Prostate gland (tissue), 2 donors: Measurements from ENCODE around the gene WFIKKN2. TPM values are rescaled to one million over a fixed set of nuclear protein-coding genes. Genes with fewer than 3 reads are reported as not detected.
A peak's percentile ranks its signal among the peaks of the same experiment; 100 is the strongest.

Experiments used
- DNase-seq: peaks from one replicate; pipeline ENCODE4 v3.0.0-alpha.2; 2019; ENCODE audit warnings: low spot score
- H3K27ac ChIP-seq, 2 donors: fragments of 200-600 bp; sonication (generic); 2 replicates each; pipeline ENCODE4 v1.5.1; 2017 to 2019
- H3K27me3 ChIP-seq: fragments of 200-600 bp; sonication (generic); replicated peaks from 2 replicates; pipeline ENCODE4 v1.5.1; 2019; ENCODE audit not compliant: insufficient read depth
- H3K36me3 ChIP-seq, 2 donors: fragments of 200-600 bp; sonication (generic); 1 replicate in 1 of 2; 2 replicates in 1 of 2; pipeline versions ENCODE4 v1.5.1 to v1.8.1; 2017 to 2019
- H3K4me1 ChIP-seq: fragments of 200-600 bp; sonication (generic); replicated peaks from 2 replicates; pipeline ENCODE4 v1.5.1; 2019
- H3K4me3 ChIP-seq, 2 donors: fragments of 200-600 bp; sonication (generic); 2 replicates each; pipeline ENCODE4 v1.5.1; 2017 to 2019
- H3K9me3 ChIP-seq: fragments of 200-600 bp; sonication (generic); 2 replicates; pipeline ENCODE4 v1.5.1; 2017
- POLR2A ChIP-seq: fragments of 450-650 bp; IDR thresholded peaks from one replicate; pipeline ENCODE4 v1.6.1; 2016; ENCODE audit warnings: antibody characterized with exemption, mild to moderate bottlenecking
- POLR2AphosphoS5 ChIP-seq: sonication (generic); formaldehyde crosslinking; IDR thresholded peaks from one replicate; pipeline ENCODE4 v1.6.1; 2017; ENCODE audit warnings: antibody characterized with exemption
- WGBS: methylation state at CpG from one replicate; pipeline ENCODE4 v1.1.5; 2018; 5-methylcytosine and 5-hydroxymethylcytosine counted together
- intact Hi-C: fragments of 100-400 bp; cut with DNase I; formaldehyde crosslinking; loops from one replicate; pipeline ENCODE4 v1.14.2; 2022
- total RNA-seq, 2 donors: library from RNA; depleted of rRNA; stranded (reverse); fragments of >200 nt; gene quantifications; one replicate each; pipeline ENCODE4 v1.1.0, GENCODE V29; 2016
- TF ChIP-seq, protein P1 (sequence below), 4 experiments: fragments of 200-600 bp in 2 of 4; fragments of 450-650 bp in 2 of 4; sonication (generic) in 2 of 4; IDR thresholded peaks; 1 replicate in 3 of 4; 2 replicates in 1 of 4; pipeline ENCODE4 v1.5.1; 2016 to 2019; ENCODE audit warnings: antibody characterized with exemption in 4 of 4, mild to moderate bottlenecking in 2 of 4, moderate library complexity in 2 of 4

WFIKKN2 gene
- total RNA-seq, 2 donors from 2014 or later, result 0.18 to 2.4 TPM

DNA sequence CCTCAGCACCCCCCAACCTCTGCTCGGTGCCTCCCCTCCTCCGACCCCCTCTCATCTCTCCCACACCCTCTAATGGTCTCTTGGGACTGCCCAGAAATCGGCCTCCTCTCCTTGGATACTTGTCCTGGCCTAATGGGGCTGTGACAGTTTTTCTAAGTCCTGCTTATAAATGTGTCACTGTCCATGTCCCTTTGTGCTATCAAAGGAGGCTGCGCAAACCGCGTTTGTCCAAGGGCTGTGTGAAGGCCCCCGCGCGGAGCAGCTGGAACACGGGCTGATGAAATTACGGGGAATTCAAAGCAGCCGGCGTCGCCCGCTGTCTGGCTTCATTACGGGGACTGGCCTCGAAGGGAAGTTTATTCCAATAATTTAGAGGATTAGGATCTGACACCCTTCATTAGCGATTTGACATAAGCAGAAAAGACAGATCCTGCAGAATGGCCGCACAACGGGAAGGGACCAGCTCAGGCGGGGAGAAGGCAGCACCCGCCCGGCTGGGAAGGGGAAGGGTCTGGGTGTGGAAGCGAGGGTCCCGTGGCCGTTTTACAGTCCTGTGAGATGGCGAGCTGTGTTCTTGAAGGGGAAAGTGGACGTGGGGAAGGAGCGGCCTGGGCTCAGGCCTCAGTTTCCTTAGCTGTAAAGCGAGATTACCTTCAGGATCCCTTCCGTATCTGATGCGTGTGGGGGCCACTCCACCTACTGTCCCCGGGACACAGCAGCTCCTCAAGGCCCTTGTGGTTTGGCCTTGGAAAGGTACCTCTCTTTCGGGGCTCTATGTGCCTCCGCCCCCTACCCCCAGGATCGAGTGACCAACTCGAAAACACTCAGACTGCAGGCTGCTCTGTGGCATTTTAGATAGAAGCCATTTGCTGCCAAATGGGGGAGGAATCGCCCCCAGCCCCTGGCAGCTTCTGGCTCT is 1.6 kb upstream of the WFIKKN2 start:
- Histone ChIP-seq H3K36me3 (no peaks in the 10 kb centered on the region), H3K4me1 (no peaks in the 10 kb centered on the region), H3K27ac (no peak overlapping the region), H3K27me3 (no peaks in the 10 kb centered on the region), H3K9me3 (no peaks in the 10 kb centered on the region), H3K4me3 (no peak overlapping the region)
- 90% methylated on average over 38 of the region's 38 CpGs for WGBS
- TF ChIP-seq POLR2AphosphoS5 (no peak), POLR2A (no peak)
- TF ChIP-seq, protein P1, sequence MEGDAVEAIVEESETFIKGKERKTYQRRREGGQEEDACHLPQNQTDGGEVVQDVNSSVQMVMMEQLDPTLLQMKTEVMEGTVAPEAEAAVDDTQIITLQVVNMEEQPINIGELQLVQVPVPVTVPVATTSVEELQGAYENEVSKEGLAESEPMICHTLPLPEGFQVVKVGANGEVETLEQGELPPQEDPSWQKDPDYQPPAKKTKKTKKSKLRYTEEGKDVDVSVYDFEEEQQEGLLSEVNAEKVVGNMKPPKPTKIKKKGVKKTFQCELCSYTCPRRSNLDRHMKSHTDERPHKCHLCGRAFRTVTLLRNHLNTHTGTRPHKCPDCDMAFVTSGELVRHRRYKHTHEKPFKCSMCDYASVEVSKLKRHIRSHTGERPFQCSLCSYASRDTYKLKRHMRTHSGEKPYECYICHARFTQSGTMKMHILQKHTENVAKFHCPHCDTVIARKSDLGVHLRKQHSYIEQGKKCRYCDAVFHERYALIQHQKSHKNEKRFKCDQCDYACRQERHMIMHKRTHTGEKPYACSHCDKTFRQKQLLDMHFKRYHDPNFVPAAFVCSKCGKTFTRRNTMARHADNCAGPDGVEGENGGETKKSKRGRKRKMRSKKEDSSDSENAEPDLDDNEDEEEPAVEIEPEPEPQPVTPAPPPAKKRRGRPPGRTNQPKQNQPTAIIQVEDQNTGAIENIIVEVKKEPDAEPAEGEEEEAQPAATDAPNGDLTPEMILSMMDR (IDR thresholded peaks at IDR 0.05), result no peak
- intact Hi-C loops, result no loop called here
- DNase-seq, result no peak

DNA sequence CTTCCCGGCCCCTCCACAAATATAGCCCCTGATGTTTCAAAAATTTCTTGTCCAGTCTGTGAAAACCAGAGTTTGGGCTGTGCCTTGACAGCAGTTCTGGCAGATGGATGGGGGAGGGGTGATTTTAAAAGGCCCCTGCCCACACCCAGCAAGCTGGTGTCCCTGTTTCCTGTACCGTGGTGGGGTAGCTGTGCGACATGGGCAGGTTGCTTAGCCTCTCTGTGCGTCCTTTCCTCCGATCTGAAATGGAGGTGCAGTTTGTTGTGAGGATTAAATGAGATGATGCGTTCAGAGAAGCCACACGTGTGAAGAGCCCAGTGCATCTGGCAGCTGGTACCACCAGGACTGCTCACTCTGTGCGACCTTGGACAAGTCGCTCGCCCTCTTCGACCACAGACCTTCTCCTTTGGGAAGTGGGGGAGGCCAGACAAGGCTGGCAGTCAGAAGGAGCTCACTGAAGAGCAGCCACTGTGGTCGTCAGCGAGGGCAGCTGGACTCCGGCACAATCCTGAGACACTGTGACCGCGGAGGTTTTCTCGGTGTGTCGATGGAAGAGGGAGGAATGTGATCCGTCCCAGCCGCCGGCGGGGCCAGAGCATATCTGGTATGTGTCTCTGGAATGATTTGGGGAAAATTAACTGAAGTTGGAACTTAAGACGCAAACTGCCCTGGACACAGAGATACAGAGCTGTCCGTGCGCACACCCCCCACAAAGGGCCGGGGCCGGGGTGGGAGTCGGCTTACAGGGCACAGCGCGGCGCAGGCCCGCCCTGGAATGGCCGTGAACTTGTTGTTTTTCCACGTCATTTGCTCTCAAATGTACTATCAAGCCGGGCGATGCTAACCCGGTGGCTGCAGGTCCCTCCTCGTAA is 721 bp upstream of the WFIKKN2 start:
- H3K27ac ChIP-seq, result no peak overlapping the region
- TF ChIP-seq POLR2A (no peak), POLR2AphosphoS5 (no peak)
- TF ChIP-seq, protein P1 (IDR thresholded peaks at IDR 0.05), result no peak
- no peak for DNase-seq
- no peaks in the 10 kb centered on the region for H3K9me3 ChIP-seq
- no peaks in the 10 kb centered on the region for H3K27me3 ChIP-seq
- peak overlapping the region in 1 of 2 donors; percentile 12 for H3K4me3 ChIP-seq
- WGBS, result 45% methylated on average over 38 of the region's 38 CpGs
- intact Hi-C loops, result no loop called here
- H3K36me3 ChIP-seq, result no peaks in the 10 kb centered on the region
- no peaks in the 10 kb centered on the region for H3K4me1 ChIP-seq

DNA sequence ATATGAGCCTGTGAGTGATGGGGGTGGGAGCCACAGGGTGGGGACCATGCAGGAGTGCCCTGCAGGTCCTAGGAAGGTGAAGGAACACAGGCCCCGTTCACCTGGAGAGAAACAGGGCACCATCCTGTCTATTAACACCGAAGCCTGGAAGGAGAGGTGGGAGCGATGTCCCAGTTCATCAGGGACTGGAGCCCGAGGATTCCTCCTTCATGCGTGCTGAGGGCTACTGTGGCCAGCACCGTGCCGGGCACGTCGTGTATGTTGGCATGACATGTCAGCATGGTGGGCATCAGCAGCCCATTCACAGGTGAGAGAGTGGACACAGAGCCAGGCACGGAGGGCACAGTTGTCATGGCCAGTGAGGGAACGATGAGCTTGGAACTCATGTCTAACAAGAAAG is 1.4 kb downstream of the WFIKKN2 start:
- H3K9me3 ChIP-seq, result no peaks in the 10 kb centered on the region
- H3K4me3 ChIP-seq, result no peak overlapping the region
- no peak for DNase-seq
- no peak overlapping the region for H3K27ac ChIP-seq
- WGBS, result 85% methylated on average over 11 of the region's 11 CpGs
- no peak for TF ChIP-seq POLR2A
- TF ChIP-seq POLR2AphosphoS5, result no peak
- TF ChIP-seq, protein P1 (IDR thresholded peaks at IDR 0.05), result no peak
- H3K36me3 ChIP-seq, result no peaks in the 10 kb centered on the region
- intact Hi-C loops, result no loop called here
- no peaks in the 10 kb centered on the region for H3K4me1 ChIP-seq
- no peaks in the 10 kb centered on the region for H3K27me3 ChIP-seq

DNA sequence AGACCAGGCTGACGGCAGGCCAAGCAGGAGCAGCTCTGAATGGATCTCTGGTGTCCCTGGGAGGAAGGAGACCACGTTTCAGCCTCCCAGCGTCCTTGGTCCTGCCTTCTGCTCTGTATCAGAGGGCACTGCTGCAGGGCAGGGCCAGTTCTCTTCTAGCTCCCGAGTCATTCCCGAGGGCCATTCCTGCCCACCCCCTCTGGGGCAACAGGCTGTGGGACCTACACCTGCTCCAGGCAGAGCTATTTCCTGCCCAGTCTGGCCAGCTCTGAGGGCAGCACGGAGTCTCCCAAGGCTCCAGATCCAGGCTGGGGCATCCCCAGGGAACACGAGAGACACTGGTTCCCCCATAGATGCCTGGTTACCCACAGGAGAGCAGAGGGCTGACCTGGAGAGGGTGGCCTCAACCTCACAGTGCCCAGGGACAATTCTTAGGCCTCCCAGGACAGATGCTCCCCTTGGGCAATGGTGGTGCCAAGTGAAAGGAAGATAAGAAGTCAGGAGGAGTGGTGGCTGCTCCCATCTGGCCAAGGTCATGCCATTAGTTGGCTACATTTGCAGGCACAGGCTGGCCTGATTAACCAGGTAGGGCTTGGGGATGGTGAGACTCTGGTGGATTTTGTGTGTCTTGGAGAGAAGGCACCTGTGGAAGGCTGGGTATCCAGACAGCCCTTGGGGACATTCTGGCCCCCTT is 2.0 kb downstream of the WFIKKN2 start:
- DNase-seq, result no peak
- no peaks in the 10 kb centered on the region for H3K4me1 ChIP-seq
- intact Hi-C loops, result no loop called here
- H3K27ac ChIP-seq, result no peak overlapping the region
- H3K36me3 ChIP-seq, result no peaks in the 10 kb centered on the region
- H3K9me3 ChIP-seq, result no peaks in the 10 kb centered on the region
- H3K27me3 ChIP-seq, result no peaks in the 10 kb centered on the region
- WGBS, result 96% methylated on average over 7 of the region's 7 CpGs
- no peak overlapping the region for H3K4me3 ChIP-seq
- no peak for TF ChIP-seq POLR2AphosphoS5
- TF ChIP-seq, protein P1 (IDR thresholded peaks at IDR 0.05), result no peak
- no peak for TF ChIP-seq POLR2A
